ENCODE measurements around the gene GPR63. TPM values are rescaled to one million over a fixed set of nuclear protein-coding genes. Genes with fewer than 3 reads are reported as not detected.
"Not testable (repeated sequence)": the region's sequence is repeated elsewhere in the genome, so short reads cannot be mapped to it uniquely, and the experiment has no call there.

The GPR63 gene
- total RNA-seq, result under 0.01 and 0.11 TPM in 2 replicates

GRCh38 chr6:96837081-96837971 lies at the start of gene GPR63:
TSS of gene GPR63 (minus strand) at chr6:96837477. CDS start at chr6:96799731, 37,746 bp downstream.
- DNase-seq (ENCODE audit: low read depth, low spot score), result no peak

GRCh38 chr6:96886519-96886918 lies 49.2 kb upstream of the GPR63 start:
- DNase-seq (ENCODE audit: low read depth, low spot score), result no peak

- DNase-seq (ENCODE audit: low read depth, low spot score), result not testable (repeated sequence)
Measured at GRCh38 chr6:96885187-96885631, 47.9 kb upstream of the GPR63 start.

- DNase-seq (ENCODE audit: low read depth, low spot score), result no peak
Measured at GRCh38 chr6:96878143-96878542, 40.9 kb upstream of the GPR63 start.

- DNase-seq (ENCODE audit: low read depth, low spot score), result no peak
Measured at GRCh38 chr6:96876886-96877545, 39.7 kb upstream of the GPR63 start.

GRCh38 chr6:96872976-96873375 lies 35.7 kb upstream of the GPR63 start:
- no peak for DNase-seq (ENCODE audit: low read depth, low spot score)

- DNase-seq (ENCODE audit: low read depth, low spot score), result no peak
Measured at GRCh38 chr6:96865055-96865405, 27.8 kb upstream of the GPR63 start.

GRCh38 chr6:96864216-96865054 lies 27.2 kb upstream of the GPR63 start:
- no peak for DNase-seq (ENCODE audit: low read depth, low spot score)

GRCh38 chr6:96862560-96862959 lies 25.3 kb upstream of the GPR63 start:
- DNase-seq (ENCODE audit: low read depth, low spot score), result no peak

GRCh38 chr6:96861588-96861987 lies 24.3 kb upstream of the GPR63 start:
- DNase-seq (ENCODE audit: low read depth, low spot score), result no peak

- no peak for DNase-seq (ENCODE audit: low read depth, low spot score)
Measured at GRCh38 chr6:96856856-96857255, 19.6 kb upstream of the GPR63 start.

- no peak for DNase-seq (ENCODE audit: low read depth, low spot score)
Measured at GRCh38 chr6:96853083-96853482, 15.8 kb upstream of the GPR63 start.

GRCh38 chr6:96852605-96853004 lies 15.3 kb upstream of the GPR63 start:
- no peak for DNase-seq (ENCODE audit: low read depth, low spot score)

GRCh38 chr6:96851858-96852257 lies 14.6 kb upstream of the GPR63 start:
- DNase-seq (ENCODE audit: low read depth, low spot score), result no peak

GRCh38 chr6:96849615-96850014 lies 12.3 kb upstream of the GPR63 start:
- DNase-seq (ENCODE audit: low read depth, low spot score), result no peak

GRCh38 chr6:96844530-96844929 lies 7.3 kb upstream of the GPR63 start:
- no peak for DNase-seq (ENCODE audit: low read depth, low spot score)

- DNase-seq (ENCODE audit: low read depth, low spot score), result no peak
Measured at GRCh38 chr6:96841345-96841744, 4.1 kb upstream of the GPR63 start.

- no peak for DNase-seq (ENCODE audit: low read depth, low spot score)
Measured at GRCh38 chr6:96836631-96837080, 621 bp downstream of the GPR63 start.

GRCh38 chr6:96834070-96834469 lies 3.2 kb downstream of the GPR63 start:
- DNase-seq (ENCODE audit: low read depth, low spot score), result no peak

GRCh38 chr6:96832780-96833179 lies 4.5 kb downstream of the GPR63 start:
- no peak for DNase-seq (ENCODE audit: low read depth, low spot score)

- no peak for DNase-seq (ENCODE audit: low read depth, low spot score)
Measured at GRCh38 chr6:96826865-96827264, 10.4 kb downstream of the GPR63 start.

- DNase-seq (ENCODE audit: low read depth, low spot score), result no peak
Measured at GRCh38 chr6:96823743-96824142, 13.5 kb downstream of the GPR63 start.

Data from pulmonary artery endothelial cell (primary cell).